Suprapubic skin (tissue), 4 donors: ENCODE results near the gene NSG1.

ENCODE experiments used
- CTCF ChIP-seq, 2 donors: fragments of 200-600 bp in 1 of 2; fragments of 450-650 bp in 1 of 2; sonication (generic) in 1 of 2; IDR thresholded peaks; one replicate each; pipeline ENCODE4 v1.5.1; 2016 to 2019; ENCODE audit warnings: antibody characterized with exemption in 2 of 2, mild to moderate bottlenecking in 1 of 2, moderate library complexity in 1 of 2
- EP300 ChIP-seq: sonication (generic); formaldehyde crosslinking; IDR thresholded peaks from one replicate; pipeline ENCODE4 v1.6.1; 2017; ENCODE audit warnings: antibody characterized with exemption
- POLR2A ChIP-seq, 2 donors: fragments of 450-650 bp; IDR thresholded peaks; one replicate each; pipeline ENCODE4 v1.6.1; 2017; ENCODE audit warnings: antibody characterized with exemption in 2 of 2, mild to moderate bottlenecking in 2 of 2, moderate library complexity in 2 of 2
- POLR2AphosphoS5 ChIP-seq, 3 donors: sonication (generic); formaldehyde crosslinking; IDR thresholded peaks; one replicate each; pipeline ENCODE4 v1.6.1; 2017; ENCODE audit warnings: antibody characterized with exemption in 3 of 3

- no peak for TF ChIP-seq POLR2A (IDR thresholded peaks at IDR 0.05)
- TF ChIP-seq EP300 = no peak
- TF ChIP-seq CTCF (IDR thresholded peaks at IDR 0.05) = no peak
- TF ChIP-seq POLR2AphosphoS5 (IDR thresholded peaks at IDR 0.05) = no peak
Observed at GRCh38 chr4:4446434-4446833, 59.5 kb downstream of the NSG1 start.
